MCF 10A (cell line): ENCODE measurements around the gene PACRG. TPM values are rescaled to one million over a fixed set of nuclear protein-coding genes. Genes with fewer than 3 reads are reported as not detected.

Experiments
- BruUV-seq: library from RNA; stranded (reverse); fragments of 400-500 nt; replicated peaks from 2 replicates; lab custom pipeline; 2021; lab: Mats Ljungman, UMichigan
- CTCF ChIA-PET: fragments of 300-600 bp; sonication (Branson Sonifier 250); formaldehyde crosslinking; extraction: SDS; loops from one replicate; lab custom pipeline; 2021; ENCODE audit warnings: antibody characterized with exemption, inconsistent platforms; lab: Yijun Ruan, JAX
- POLR2A ChIA-PET: fragments of 300-600, 350-650 bp; sonication (Branson Sonifier 250); formaldehyde crosslinking; extraction: SDS; loops from one replicate; lab custom pipeline; 2020; ENCODE audit warnings: antibody characterized with exemption, inconsistent platforms; lab: Yijun Ruan, JAX
- DNase-seq: peaks from one replicate; pipeline ENCODE4 v3.0.0-alpha.2; 2018; ENCODE audit not compliant: unreplicated experiment
- H3K27ac Mint-ChIP-seq: one replicate; pipeline ENCODE4 v1.8.0; 2022; ENCODE audit warnings: mild to moderate bottlenecking, low read depth, mixed read lengths; ENCODE audit not compliant: unreplicated experiment
- H3K27me3 Mint-ChIP-seq: one replicate; pipeline ENCODE4 v1.8.0; 2022; ENCODE audit warnings: mixed read lengths; ENCODE audit not compliant: insufficient read depth, unreplicated experiment
- H3K36me3 Mint-ChIP-seq: one replicate; pipeline ENCODE4 v1.8.0; 2022; ENCODE audit warnings: mild to moderate bottlenecking, moderate library complexity, mixed read lengths; ENCODE audit not compliant: insufficient read depth, unreplicated experiment
- H3K4me1 Mint-ChIP-seq: one replicate; pipeline ENCODE4 v1.8.0; 2022; ENCODE audit warnings: mixed read lengths; ENCODE audit not compliant: insufficient read depth, unreplicated experiment
- H3K4me3 Mint-ChIP-seq: one replicate; pipeline ENCODE4 v1.8.0; 2022; ENCODE audit warnings: mild to moderate bottlenecking, moderate library complexity, mixed read lengths; ENCODE audit not compliant: unreplicated experiment
- H3K9me3 Mint-ChIP-seq: one replicate; pipeline ENCODE4 v1.8.0; 2022; ENCODE audit warnings: mixed read lengths; ENCODE audit not compliant: unreplicated experiment
- intact Hi-C: fragments of 100-400 bp; cut with micrococcal nuclease; formaldehyde crosslinking; loops from 2 replicates; pipeline ENCODE4 v1.14.1; 2022
- total RNA-seq: library from RNA; stranded (reverse); gene quantifications from 2 replicates; pipeline ENCODE4 v1.2.3, GENCODE V29; 2022
- TF ChIP-seq, protein P1 (sequence below): fragments of 200-600 bp; IDR thresholded peaks from one replicate; pipeline ENCODE4 v1.8.0; 2022; ENCODE audit warnings: antibody characterized with exemption, mild to moderate bottlenecking; ENCODE audit not compliant: unreplicated experiment

Gene PACRG
- total RNA-seq, 1 experiment from 2014 or later, result not detected

GRCh38 chr6:163289447-163289846, 561.7 kb downstream of the PACRG start:
- no TSS peak for BruUV-seq
- no peaks in the 10 kb centered on the region for H3K4me1 Mint-ChIP-seq

DNA sequence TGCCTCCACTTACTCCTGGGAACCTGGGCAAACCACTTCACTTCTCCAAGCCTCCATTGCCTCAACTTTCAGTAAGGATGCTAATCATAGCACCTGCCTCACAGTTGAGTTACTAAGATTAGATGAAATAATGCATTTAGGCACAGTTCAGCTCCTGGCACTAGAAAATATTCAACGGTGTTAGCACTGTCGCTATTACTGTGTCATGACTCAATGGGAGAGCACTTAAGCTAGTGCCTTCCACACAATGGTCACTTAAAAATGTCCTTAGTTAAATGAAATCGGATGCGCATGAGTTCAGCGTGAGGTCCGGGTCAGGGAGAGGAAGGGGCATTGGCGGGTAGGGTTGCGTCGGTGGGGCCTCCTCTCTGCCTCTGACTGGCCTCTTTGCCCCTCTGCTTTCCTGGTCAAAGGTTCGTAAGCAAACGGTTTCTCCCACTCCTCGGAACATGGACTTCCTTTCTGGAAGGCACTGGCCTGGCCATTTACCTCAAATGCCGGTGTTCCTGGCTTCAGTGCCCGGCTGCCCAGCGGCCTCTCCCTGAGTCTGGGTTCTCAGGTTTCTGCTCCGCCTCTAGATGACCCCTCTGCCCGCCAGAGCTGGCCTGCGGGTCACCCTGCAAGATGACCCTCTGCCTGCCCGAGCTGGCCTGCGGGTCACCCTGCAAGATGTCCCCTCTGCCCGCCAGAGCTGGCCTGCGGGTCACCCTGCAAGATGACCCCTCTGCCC, 562.9 kb downstream of the PACRG start:
- no peaks in the 10 kb centered on the region for H3K4me1 Mint-ChIP-seq
- BruUV-seq, result no TSS peak
- intact Hi-C loops, result no loop called here
- TF ChIP-seq, protein P1, sequence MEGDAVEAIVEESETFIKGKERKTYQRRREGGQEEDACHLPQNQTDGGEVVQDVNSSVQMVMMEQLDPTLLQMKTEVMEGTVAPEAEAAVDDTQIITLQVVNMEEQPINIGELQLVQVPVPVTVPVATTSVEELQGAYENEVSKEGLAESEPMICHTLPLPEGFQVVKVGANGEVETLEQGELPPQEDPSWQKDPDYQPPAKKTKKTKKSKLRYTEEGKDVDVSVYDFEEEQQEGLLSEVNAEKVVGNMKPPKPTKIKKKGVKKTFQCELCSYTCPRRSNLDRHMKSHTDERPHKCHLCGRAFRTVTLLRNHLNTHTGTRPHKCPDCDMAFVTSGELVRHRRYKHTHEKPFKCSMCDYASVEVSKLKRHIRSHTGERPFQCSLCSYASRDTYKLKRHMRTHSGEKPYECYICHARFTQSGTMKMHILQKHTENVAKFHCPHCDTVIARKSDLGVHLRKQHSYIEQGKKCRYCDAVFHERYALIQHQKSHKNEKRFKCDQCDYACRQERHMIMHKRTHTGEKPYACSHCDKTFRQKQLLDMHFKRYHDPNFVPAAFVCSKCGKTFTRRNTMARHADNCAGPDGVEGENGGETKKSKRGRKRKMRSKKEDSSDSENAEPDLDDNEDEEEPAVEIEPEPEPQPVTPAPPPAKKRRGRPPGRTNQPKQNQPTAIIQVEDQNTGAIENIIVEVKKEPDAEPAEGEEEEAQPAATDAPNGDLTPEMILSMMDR, result no peak
- H3K27me3 Mint-ChIP-seq, result no peaks in the 10 kb centered on the region
- no peaks in the 10 kb centered on the region for H3K9me3 Mint-ChIP-seq
- POLR2A ChIA-PET, result no interaction called here
- CTCF ChIA-PET, result no interaction called here
- H3K36me3 Mint-ChIP-seq, result no peaks in the 10 kb centered on the region
- no peak overlapping the region for H3K27ac Mint-ChIP-seq
- H3K4me3 Mint-ChIP-seq, result no peak overlapping the region
- DNase-seq, result no peak

More at GRCh38 chr6:163289447-163289846, 561.7 kb downstream of the PACRG start:
- DNase-seq, result no peak
- Mint-ChIP-seq H3K36me3 (no peaks in the 10 kb centered on the region), H3K27ac (no peak overlapping the region), H3K9me3 (no peaks in the 10 kb centered on the region), H3K4me3 (no peak overlapping the region), H3K27me3 (no peaks in the 10 kb centered on the region)
- ChIA-PET POLR2A (no interaction called here), CTCF (no interaction called here)
- intact Hi-C loops, result no loop called here
- TF ChIP-seq, protein P1, result no peak

GRCh38 chr6:163291622-163292021, 563.8 kb downstream of the PACRG start:
- ChIA-PET CTCF (no interaction called here), POLR2A (interaction anchor here (0.7 kb wide), 1 partner anchor 10 kb away, joined by 4 read pairs; no protein-coding TSS in a partner anchor)
- DNase-seq, result no peak
- Mint-ChIP-seq H3K4me3 (no peak overlapping the region), H3K27ac (no peak overlapping the region), H3K27me3 (no peaks in the 10 kb centered on the region), H3K9me3 (no peaks in the 10 kb centered on the region), H3K36me3 (no peaks in the 10 kb centered on the region), H3K4me1 (no peaks in the 10 kb centered on the region)
- intact Hi-C loops, result no loop called here
- TF ChIP-seq, protein P1, result no peak
- BruUV-seq, result no TSS peak

DNA sequence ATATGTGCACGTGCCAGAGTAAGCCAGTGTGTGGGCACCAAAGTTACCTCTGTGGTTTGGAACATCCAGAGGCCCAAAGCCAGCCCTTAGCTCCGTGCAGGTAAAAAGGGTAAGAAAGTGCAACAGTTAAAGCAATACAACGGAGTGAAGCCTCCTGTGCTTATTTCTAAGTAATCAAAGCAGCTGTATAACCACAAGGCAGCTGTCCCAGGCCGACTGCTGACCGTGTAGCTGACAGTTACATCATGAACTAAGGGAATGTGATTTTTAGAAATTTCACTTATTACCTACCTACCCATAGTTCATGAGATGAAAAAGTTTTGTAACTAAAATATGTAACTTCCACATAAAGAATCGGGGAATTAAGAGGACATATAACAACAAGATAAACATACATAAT, 565.5 kb downstream of the PACRG start:
- H3K27me3 Mint-ChIP-seq, result no peaks in the 10 kb centered on the region
- ChIA-PET CTCF (no interaction called here), POLR2A (no interaction called here)
- H3K4me3 Mint-ChIP-seq, result no peak overlapping the region
- no peaks in the 10 kb centered on the region for H3K36me3 Mint-ChIP-seq
- intact Hi-C loops, result no loop called here
- DNase-seq, result no peak
- TF ChIP-seq, protein P1, result no peak
- H3K9me3 Mint-ChIP-seq, result no peaks in the 10 kb centered on the region
- BruUV-seq, result no TSS peak
- H3K4me1 Mint-ChIP-seq, result no peaks in the 10 kb centered on the region
- H3K27ac Mint-ChIP-seq, result no peak overlapping the region
